ENCODE measurements around the gene SLC10A3. TPM values are rescaled to one million over a fixed set of nuclear protein-coding genes. Genes with fewer than 3 reads are reported as not detected.
A peak's percentile ranks its signal among the peaks of the same experiment; 100 is the strongest.

Gene SLC10A3, protein sequence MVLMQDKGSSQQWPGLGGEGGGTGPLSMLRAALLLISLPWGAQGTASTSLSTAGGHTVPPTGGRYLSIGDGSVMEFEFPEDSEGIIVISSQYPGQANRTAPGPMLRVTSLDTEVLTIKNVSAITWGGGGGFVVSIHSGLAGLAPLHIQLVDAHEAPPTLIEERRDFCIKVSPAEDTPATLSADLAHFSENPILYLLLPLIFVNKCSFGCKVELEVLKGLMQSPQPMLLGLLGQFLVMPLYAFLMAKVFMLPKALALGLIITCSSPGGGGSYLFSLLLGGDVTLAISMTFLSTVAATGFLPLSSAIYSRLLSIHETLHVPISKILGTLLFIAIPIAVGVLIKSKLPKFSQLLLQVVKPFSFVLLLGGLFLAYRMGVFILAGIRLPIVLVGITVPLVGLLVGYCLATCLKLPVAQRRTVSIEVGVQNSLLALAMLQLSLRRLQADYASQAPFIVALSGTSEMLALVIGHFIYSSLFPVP
- total RNA-seq: 66.2 TPM

DNA sequence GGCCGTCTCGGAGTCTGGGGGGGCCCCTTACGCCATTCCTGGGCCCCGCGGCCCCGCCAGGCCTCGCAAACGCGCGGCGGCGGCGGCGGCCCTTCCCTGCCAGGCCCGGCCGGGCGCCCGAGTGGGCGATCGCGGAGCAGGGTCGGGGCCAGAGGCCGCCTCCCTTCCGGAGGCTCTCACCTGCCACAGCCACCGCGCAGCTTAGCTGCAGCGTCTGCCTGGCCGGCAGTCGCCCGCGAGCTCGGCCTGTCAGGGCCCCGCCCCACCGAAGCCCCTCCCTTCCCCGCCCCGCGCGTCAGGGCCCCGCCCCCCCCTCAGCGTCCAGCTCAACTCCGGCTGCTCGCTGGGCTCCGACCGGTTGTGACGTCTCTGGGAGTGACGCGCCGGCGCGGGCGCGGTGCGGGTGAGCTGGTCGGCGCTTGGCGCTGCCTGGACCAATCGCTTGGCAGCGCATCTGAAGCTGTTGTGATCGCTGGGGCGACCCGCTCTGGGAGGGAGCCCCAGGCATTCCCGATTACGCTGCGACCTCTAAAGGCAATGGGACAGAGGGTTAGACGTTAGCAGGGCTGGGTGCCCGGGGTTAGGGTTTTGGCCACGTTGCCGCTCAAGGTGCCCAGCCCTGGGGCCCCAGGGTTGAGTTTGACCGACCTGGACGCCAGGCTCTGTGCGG, at the start of gene SLC10A3:
Gene SLC10A3, minus strand, starts transcription at position 216 of the 670 bp plus-strand sequence. CDS start 1,689 bp downstream, outside the sequence.
- Histone ChIP-seq H3K36me3 (peaks cover 0 to 6% of the 10 kb centered on the region in 2 donors), H3K27ac (peak within 1 kb of the TSS; percentile 88 to 97), H3K27me3 (no peaks in the 10 kb centered on the region), H3K4me1 (peaks cover 0 to 7% of the 10 kb centered on the region in 2 donors), H3K4me3 (peak within 1 kb of the TSS; percentile 64 to 94), H3K9me3 (no peaks in the 10 kb centered on the region)
- DNase-seq (ENCODE audit: low spot score in 2 of 2): peak; percentile 74 to 96
- TF ChIP-seq, protein P1, sequence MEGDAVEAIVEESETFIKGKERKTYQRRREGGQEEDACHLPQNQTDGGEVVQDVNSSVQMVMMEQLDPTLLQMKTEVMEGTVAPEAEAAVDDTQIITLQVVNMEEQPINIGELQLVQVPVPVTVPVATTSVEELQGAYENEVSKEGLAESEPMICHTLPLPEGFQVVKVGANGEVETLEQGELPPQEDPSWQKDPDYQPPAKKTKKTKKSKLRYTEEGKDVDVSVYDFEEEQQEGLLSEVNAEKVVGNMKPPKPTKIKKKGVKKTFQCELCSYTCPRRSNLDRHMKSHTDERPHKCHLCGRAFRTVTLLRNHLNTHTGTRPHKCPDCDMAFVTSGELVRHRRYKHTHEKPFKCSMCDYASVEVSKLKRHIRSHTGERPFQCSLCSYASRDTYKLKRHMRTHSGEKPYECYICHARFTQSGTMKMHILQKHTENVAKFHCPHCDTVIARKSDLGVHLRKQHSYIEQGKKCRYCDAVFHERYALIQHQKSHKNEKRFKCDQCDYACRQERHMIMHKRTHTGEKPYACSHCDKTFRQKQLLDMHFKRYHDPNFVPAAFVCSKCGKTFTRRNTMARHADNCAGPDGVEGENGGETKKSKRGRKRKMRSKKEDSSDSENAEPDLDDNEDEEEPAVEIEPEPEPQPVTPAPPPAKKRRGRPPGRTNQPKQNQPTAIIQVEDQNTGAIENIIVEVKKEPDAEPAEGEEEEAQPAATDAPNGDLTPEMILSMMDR (IDR thresholded peaks at IDR 0.05): no peak
- intact Hi-C loops (cut with DNase I): loop anchor here (1.0 kb wide), 1 partner anchor 26 kb away; the partner anchor contains the start of gene FAM3A

DNA sequence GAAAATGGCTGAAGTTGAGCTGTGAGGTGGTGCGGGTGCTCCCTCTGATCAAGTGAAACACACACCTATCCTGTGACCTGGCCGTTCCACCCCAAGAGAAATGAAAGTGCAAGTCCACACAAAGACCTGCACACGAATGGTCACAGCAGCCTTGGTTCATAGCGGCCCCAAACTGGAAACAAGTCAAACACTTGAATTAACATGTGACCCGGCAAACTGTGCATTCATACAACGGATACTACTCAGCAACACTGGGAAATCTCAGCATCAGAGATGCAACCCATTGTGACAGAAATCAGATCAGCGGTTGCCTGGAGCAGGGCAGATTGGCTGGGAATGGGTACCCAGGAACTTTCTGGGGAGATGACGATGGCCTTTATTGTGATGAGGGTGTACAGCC, 48.6 kb upstream of the SLC10A3 start:
- Histone ChIP-seq H3K27ac (no peak overlapping the region), H3K4me1 (peaks cover 10 to 25% of the 10 kb centered on the region in 2 donors), H3K27me3 (no peaks in the 10 kb centered on the region), H3K4me3 (no peak overlapping the region), H3K36me3 (peaks cover 0 to 7% of the 10 kb centered on the region in 2 donors), H3K9me3 (no peaks in the 10 kb centered on the region)
- TF ChIP-seq, protein P1 (IDR thresholded peaks at IDR 0.05): no peak
- intact Hi-C loops (cut with DNase I): no loop called here
- no peak for DNase-seq (ENCODE audit: low spot score in 2 of 2)

DNA sequence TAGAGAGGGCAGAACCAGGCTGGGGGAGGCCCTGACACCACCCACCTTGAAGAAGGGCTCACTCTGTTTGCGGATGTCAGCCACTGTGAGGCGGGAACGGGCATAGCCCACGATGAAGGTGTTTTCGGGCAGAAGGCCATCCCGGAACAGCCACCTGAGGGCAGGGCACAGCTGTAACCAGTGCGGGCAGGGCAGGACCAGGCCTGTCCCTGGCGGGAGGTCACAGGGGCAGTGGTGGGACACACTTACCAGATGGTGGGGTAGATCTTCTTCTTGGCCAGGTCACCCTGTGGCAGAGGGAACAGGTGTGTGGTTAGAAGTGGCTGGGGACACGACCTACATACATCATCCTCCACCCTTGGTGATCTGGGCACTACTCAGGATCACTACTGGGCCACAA, 45.5 kb upstream of the SLC10A3 start:
- intact Hi-C loops (cut with DNase I): loop anchor here (1.0 kb wide), 1 partner anchor 138 kb away; the partner anchor contains the start of gene RPL10
- Histone ChIP-seq H3K9me3 (no peaks in the 10 kb centered on the region), H3K4me3 (no peak overlapping the region), H3K27me3 (no peaks in the 10 kb centered on the region), H3K27ac (no peak overlapping the region), H3K4me1 (peaks cover 4 to 8% of the 10 kb centered on the region in 2 donors), H3K36me3 (peaks cover 7 to 23% of the 10 kb centered on the region in 2 donors)
- TF ChIP-seq, protein P1 (IDR thresholded peaks at IDR 0.05): no peak
- DNase-seq (ENCODE audit: low spot score in 2 of 2): no peak

DNA sequence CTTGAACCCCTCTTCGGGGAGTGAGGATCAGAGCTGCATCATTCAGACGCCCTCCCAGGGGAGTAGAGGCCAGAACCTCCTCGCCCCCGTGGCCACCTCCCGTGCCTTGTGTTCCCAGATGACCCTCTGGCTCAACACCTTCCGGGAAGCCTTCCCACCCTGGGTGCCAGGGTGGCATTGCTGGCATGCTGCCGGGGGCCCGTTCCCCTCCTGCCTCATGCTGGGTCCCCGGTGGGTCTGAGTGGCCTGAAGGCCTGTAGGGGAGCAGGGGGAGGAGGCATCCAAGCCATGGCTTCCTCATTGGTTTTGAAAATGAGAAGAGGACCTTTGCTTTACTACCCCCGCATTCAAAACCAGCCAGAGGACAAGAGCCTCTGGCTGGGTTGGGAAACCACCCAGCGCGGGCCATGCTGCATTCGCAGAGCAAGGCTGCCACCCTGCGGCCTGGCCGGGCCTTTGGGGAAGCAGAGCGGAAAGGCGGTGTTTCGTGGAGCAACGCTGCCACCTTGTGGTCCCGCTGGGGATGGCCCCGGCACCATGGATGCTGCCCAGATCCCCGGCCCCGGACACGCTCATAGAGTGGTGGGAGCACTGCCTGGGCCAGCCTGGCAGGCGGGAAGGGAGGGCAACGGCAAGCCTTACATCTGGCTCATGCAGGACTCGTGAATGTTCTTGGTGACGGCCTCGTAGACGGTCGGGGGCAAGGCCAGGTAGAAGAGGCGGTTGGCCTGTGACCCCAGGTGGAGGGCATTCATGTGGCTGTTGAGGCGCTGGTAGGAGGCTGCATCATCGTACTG, 44.3 kb upstream of the SLC10A3 start:
- H3K36me3 ChIP-seq: peaks cover 7 to 23% of the 10 kb centered on the region in 2 donors
- no peak overlapping the region for H3K4me3 ChIP-seq
- TF ChIP-seq, protein P1 (IDR thresholded peaks at IDR 0.05): peak; percentile 96 to 100 (median 99)
- H3K27ac ChIP-seq: peak overlapping the region in 1 of 2 donors; percentile 28
- H3K4me1 ChIP-seq: peaks cover 0 to 3% of the 10 kb centered on the region in 2 donors
- H3K27me3 ChIP-seq: no peaks in the 10 kb centered on the region
- no peaks in the 10 kb centered on the region for H3K9me3 ChIP-seq
- intact Hi-C loops (cut with DNase I): loop anchor here (1.0 to 5.0 kb wide), 3 partner anchors 47 to 136 kb away; partner anchors contain the start of genes ATP6AP1, RPL10 and UBL4A
- DNase-seq (ENCODE audit: low spot score in 2 of 2): peak in 1 of 2 donors; percentile 92

DNA sequence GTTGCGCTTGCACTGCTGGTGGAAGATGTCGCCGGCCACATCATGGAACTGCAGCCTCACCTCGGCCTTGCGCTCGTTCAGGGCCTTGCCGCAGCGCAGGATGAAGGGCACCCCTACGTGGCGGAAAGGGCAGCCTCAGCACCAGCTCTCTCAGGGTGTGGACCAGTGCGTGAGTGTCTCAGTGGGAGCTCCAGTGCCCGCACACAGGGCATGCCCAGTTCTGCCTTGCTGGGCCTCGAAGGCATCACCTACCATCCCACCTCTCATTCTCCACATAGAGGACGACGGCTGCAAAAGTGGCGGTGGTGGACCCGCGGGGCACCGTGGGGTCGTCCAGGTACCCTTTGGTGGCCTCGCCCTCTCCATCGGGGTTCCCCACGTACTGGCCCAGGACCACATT, 42.3 kb upstream of the SLC10A3 start:
- Histone ChIP-seq H3K9me3 (no peaks in the 10 kb centered on the region), H3K4me3 (no peak overlapping the region), H3K4me1 (peaks cover 0 to 3% of the 10 kb centered on the region in 2 donors), H3K27ac (no peak overlapping the region), H3K36me3 (peaks cover 7 to 23% of the 10 kb centered on the region in 2 donors), H3K27me3 (no peaks in the 10 kb centered on the region)
- intact Hi-C loops (cut with DNase I): loop anchor here (5.0 kb wide), 2 partner anchors 45 to 105 kb away; partner anchors contain the start of genes ATP6AP1 and UBL4A
- TF ChIP-seq, protein P1 (IDR thresholded peaks at IDR 0.05): no peak
- DNase-seq (ENCODE audit: low spot score in 2 of 2): no peak

All from ascending aorta (tissue), 2 donors.